ENCODE measurements around the gene SPINT4.

SPINT4 gene

DNA sequence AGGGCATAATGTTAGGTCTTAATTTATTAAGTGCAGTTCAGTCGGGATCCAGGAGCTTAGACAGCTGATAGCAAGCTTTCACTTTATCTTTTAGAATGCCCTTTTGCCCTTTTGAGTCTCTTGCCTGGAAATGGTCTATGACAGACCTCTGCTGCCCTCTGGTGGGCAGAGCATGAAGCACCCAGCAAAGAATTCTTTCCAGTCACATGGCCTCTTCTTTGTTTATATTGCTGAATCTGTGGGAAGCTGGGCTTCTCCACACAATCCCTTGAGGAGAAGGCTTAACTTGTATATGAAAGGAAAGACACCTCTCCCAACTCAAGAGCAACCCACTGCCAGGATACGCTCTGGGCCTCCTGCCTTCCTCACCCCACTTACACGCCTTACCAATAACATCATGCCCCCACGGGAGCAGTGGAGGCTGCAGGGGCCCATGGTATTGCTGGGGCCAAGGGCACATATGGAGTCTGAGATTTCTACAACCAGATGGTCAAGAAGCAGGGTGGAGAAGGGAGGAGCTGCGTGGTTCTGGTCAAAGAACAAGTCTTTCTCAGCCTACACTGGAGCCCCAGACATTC lies 49.1 kb downstream of the SPINT4 start:
- peak; percentile 92 for ATAC-seq
- no peak for TF ChIP-seq OSR1 (CRISPR knock-in tag; IDR thresholded peaks at IDR 0.05)
- TF ChIP-seq ZC3H10 (CRISPR knock-in tag; IDR thresholded peaks at IDR 0.05) = no peak
- TF ChIP-seq, protein P1, sequence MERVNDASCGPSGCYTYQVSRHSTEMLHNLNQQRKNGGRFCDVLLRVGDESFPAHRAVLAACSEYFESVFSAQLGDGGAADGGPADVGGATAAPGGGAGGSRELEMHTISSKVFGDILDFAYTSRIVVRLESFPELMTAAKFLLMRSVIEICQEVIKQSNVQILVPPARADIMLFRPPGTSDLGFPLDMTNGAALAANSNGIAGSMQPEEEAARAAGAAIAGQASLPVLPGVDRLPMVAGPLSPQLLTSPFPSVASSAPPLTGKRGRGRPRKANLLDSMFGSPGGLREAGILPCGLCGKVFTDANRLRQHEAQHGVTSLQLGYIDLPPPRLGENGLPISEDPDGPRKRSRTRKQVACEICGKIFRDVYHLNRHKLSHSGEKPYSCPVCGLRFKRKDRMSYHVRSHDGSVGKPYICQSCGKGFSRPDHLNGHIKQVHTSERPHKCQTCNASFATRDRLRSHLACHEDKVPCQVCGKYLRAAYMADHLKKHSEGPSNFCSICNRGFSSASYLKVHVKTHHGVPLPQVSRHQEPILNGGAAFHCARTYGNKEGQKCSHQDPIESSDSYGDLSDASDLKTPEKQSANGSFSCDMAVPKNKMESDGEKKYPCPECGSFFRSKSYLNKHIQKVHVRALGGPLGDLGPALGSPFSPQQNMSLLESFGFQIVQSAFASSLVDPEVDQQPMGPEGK (CRISPR knock-in tag; IDR thresholded peaks at IDR 0.05; ENCODE audit: borderline replicate concordance) = no peak
- TF ChIP-seq ZFP30 (CRISPR knock-in tag; IDR thresholded peaks at IDR 0.05) = no peak
- no peak for TF ChIP-seq ZNF8 (CRISPR knock-in tag; IDR thresholded peaks at IDR 0.05)
- no peak for TF ChIP-seq ARNTL (CRISPR knock-in tag; IDR thresholded peaks at IDR 0.05; ENCODE audit: borderline replicate concordance, low read depth)
- TF ChIP-seq CREB5 (CRISPR knock-in tag; IDR thresholded peaks at IDR 0.05; ENCODE audit: low read depth) = no peak
- TF ChIP-seq SNAI2 (CRISPR knock-in tag; IDR thresholded peaks at IDR 0.05) = no peak
- TF ChIP-seq ZFP3 (CRISPR knock-in tag; IDR thresholded peaks at IDR 0.05) = no peak
- no peak for TF ChIP-seq ZNF565 (CRISPR knock-in tag; conservative IDR thresholded peaks at IDR 0.05; ENCODE audit: low read depth)
- TF ChIP-seq, protein P2, sequence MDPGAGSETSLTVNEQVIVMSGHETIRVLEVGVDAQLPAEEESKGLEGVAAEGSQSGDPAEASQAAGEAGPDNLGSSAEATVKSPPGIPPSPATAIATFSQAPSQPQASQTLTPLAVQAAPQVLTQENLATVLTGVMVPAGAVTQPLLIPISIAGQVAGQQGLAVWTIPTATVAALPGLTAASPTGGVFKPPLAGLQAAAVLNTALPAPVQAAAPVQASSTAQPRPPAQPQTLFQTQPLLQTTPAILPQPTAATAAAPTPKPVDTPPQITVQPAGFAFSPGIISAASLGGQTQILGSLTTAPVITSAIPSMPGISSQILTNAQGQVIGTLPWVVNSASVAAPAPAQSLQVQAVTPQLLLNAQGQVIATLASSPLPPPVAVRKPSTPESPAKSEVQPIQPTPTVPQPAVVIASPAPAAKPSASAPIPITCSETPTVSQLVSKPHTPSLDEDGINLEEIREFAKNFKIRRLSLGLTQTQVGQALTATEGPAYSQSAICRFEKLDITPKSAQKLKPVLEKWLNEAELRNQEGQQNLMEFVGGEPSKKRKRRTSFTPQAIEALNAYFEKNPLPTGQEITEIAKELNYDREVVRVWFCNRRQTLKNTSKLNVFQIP (CRISPR knock-in tag; IDR thresholded peaks at IDR 0.05; ENCODE audit: borderline replicate concordance, low read depth) = no peak
- no peak for TF ChIP-seq TCF4 (CRISPR knock-in tag; IDR thresholded peaks at IDR 0.05; ENCODE audit: borderline replicate concordance)

DNA sequence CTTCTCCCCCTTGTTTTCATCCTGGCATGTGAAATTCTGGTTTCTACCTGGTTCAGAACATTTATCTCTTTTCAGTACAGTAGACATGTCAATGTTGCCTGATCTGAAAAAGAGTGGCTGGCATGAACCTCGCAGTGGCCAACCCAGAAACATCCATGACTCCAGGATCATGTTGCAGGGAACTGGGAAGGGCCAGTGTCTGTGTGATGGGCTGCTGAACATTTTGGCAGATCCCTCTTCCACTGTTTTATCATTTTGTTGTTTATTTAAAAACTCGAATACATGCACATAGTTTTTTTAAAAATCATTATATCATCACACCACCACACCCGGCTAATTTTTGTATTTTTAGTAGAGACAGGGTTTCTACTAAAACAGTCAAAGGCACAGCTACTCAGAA lies 50.5 kb downstream of the SPINT4 start:
- no peak for ATAC-seq
- TF ChIP-seq ZFP3 (CRISPR knock-in tag; IDR thresholded peaks at IDR 0.05) (no peak), TOX (CRISPR knock-in tag; IDR thresholded peaks at IDR 0.05; ENCODE audit: borderline replicate concordance) (no peak), ZFP30 (CRISPR knock-in tag; IDR thresholded peaks at IDR 0.05) (no peak), PPARA (CRISPR knock-in tag; IDR thresholded peaks at IDR 0.05; ENCODE audit: borderline replicate concordance) (no peak), ESRRG (CRISPR knock-in tag; IDR thresholded peaks at IDR 0.05) (no peak), GLIS3 (CRISPR knock-in tag; IDR thresholded peaks at IDR 0.05) (no peak), ZC3H10 (CRISPR knock-in tag; IDR thresholded peaks at IDR 0.05) (no peak), ZNF8 (CRISPR knock-in tag; IDR thresholded peaks at IDR 0.05) (no peak)

DNA sequence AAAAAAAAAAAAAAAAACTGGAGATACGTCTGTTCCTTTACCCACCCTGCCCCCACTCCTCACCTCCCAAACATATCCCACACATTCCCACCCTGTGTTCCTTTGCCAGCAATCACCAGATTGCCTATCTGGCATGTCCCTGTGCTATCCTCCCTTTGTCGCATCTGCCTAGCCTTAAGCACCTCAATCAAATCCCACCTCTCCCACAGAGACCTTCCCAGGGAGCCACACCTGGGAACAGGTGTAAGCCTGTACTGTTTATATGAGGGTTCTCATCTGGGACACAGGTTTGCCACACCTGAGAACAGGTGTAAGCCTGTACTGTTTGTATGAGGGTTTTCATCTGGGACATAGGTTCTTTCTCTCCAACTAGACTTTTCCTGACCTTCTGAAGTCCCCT lies 52.8 kb downstream of the SPINT4 start:
- TF ChIP-seq OSR1 (CRISPR knock-in tag; IDR thresholded peaks at IDR 0.05) = no peak
- ATAC-seq = no peak

DNA sequence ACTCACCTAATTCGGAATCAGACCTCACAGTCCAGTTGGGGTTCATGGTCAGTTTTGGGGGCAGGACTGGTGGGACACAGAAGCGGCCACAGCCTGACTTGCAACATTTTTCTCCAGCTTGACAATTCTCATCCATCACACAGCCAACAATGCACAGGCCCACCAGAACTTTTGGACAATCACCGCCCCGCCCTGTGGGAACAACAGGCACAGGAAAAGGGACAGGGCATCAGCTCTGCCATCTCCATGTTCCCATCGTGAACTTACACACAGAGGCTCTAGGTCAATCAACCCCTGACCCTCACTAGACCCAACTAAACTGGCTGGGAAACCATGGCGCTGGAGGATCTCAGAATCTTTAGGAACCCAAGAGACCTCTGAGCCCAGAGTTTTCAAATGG lies 53.3 kb downstream of the SPINT4 start:
- ATAC-seq = no peak
- TF ChIP-seq ZFP3 (CRISPR knock-in tag; IDR thresholded peaks at IDR 0.05) (no peak), CREB5 (CRISPR knock-in tag; IDR thresholded peaks at IDR 0.05; ENCODE audit: low read depth) (no peak), ARNTL (CRISPR knock-in tag; IDR thresholded peaks at IDR 0.05; ENCODE audit: borderline replicate concordance, low read depth) (no peak), SNAI2 (CRISPR knock-in tag; IDR thresholded peaks at IDR 0.05) (no peak), ZC3H10 (CRISPR knock-in tag; IDR thresholded peaks at IDR 0.05) (no peak), RARB (CRISPR knock-in tag; IDR thresholded peaks at IDR 0.05) (no peak), OSR1 (CRISPR knock-in tag; IDR thresholded peaks at IDR 0.05) (no peak), TSHZ2 (CRISPR knock-in tag; IDR thresholded peaks at IDR 0.05) (no peak), GLIS3 (CRISPR knock-in tag; IDR thresholded peaks at IDR 0.05) (no peak), TCF4 (CRISPR knock-in tag; IDR thresholded peaks at IDR 0.05; ENCODE audit: borderline replicate concordance) (no peak)
